HG03060 (cell line): ENCODE results near the gene TMEM82.
"Not testable (repeated sequence)": the region's sequence is repeated elsewhere in the genome, so short reads cannot be mapped to it uniquely, and the experiment has no call there.

Experiments
- ATAC-seq: cut with Tn5 transposase; IDR thresholded peaks from one replicate; pipeline ENCODE4 v1.9.1; 2021; ENCODE audit warnings: low read depth, moderate number of reproducible peaks; ENCODE audit not compliant: unreplicated experiment

TMEM82 gene

GRCh38 chr1:15742339-15742801 is at the start of gene TMEM82:
Gene TMEM82 (plus strand): TSS chr1:15742499. CDS start chr1:15742560, 61 bp downstream.
- ATAC-seq = no peak

- ATAC-seq = no peak
Observed at GRCh38 chr1:15693371-15693770, 48.9 kb upstream of the TMEM82 start.

- ATAC-seq = peak; percentile 79
Observed at GRCh38 chr1:15696956-15697521, 45.3 kb upstream of the TMEM82 start.

- ATAC-seq = no peak
Observed at GRCh38 chr1:15698201-15698600, 44.1 kb upstream of the TMEM82 start.

- not testable (repeated sequence) for ATAC-seq
Observed at GRCh38 chr1:15699321-15699720, 43.0 kb upstream of the TMEM82 start.

GRCh38 chr1:15700508-15700907 is 41.8 kb upstream of the TMEM82 start:
- ATAC-seq = no peak

- ATAC-seq = no peak
Observed at GRCh38 chr1:15701784-15702183, 40.5 kb upstream of the TMEM82 start.

GRCh38 chr1:15702722-15703550 is 39.4 kb upstream of the TMEM82 start:
- ATAC-seq = no peak

- ATAC-seq = no peak
Observed at GRCh38 chr1:15703562-15703961, 38.7 kb upstream of the TMEM82 start.

GRCh38 chr1:15704526-15705183 is 37.6 kb upstream of the TMEM82 start:
- ATAC-seq = no peak

GRCh38 chr1:15705184-15705566 is 37.1 kb upstream of the TMEM82 start:
- no peak for ATAC-seq

GRCh38 chr1:15706751-15707150 is 35.5 kb upstream of the TMEM82 start:
- no peak for ATAC-seq

- ATAC-seq = no peak
Observed at GRCh38 chr1:15707239-15707925, 34.9 kb upstream of the TMEM82 start.

- no peak for ATAC-seq
Observed at GRCh38 chr1:15708486-15709137, 33.7 kb upstream of the TMEM82 start.

- ATAC-seq = no peak
Observed at GRCh38 chr1:15709226-15709625, 33.1 kb upstream of the TMEM82 start.

GRCh38 chr1:15712168-15712567 is 30.1 kb upstream of the TMEM82 start:
- ATAC-seq = no peak

- no peak for ATAC-seq
Observed at GRCh38 chr1:15714406-15715136, 27.7 kb upstream of the TMEM82 start.

GRCh38 chr1:15717418-15718125 is 24.7 kb upstream of the TMEM82 start:
- no peak for ATAC-seq

- no peak for ATAC-seq
Observed at GRCh38 chr1:15718199-15718601, 24.1 kb upstream of the TMEM82 start.
